ENCODE data around the gene MAP3K5. TPM values are rescaled to one million over a fixed set of nuclear protein-coding genes. Genes with fewer than 3 reads are reported as not detected.

MAP3K5 gene
- polyA plus RNA-seq, 2 donors = 5.2 to 5.6 TPM

GRCh38 chr6:136635615-136636014, 156.7 kb downstream of the MAP3K5 start:
- 96 to 99% methylated on average over 4 of the region's 4 CpGs for WGBS, 2 donors

GRCh38 chr6:136633355-136633754, 158.9 kb downstream of the MAP3K5 start:
- 72 to 83% methylated on average over 1 of the region's 1 CpG for WGBS, 2 donors
- Histone ChIP-seq H3K36me3 (ENCODE audit: control insufficient read depth in 2 of 2, insufficient read depth in 2 of 2, low read length in 1 of 2) (peaks cover 3 to 10% of the 10 kb centered on the region in 2 donors), H3K4me1 (ENCODE audit: control insufficient read depth in 2 of 2, insufficient read depth in 2 of 2, low read length in 1 of 2) (no peaks in the 10 kb centered on the region), H3K27me3 (ENCODE audit: control insufficient read depth in 1 of 2, insufficient read depth in 2 of 2, low read length in 2 of 2) (no peaks in the 10 kb centered on the region), H3K9me3 (ENCODE audit: control insufficient read depth in 2 of 2, insufficient read depth in 1 of 2, low read depth in 1 of 2, low read length in 1 of 2) (no peaks in the 10 kb centered on the region), H3K4me3 (ENCODE audit: low read depth in 1 of 2, low read length in 2 of 2) (no peak overlapping the region), H3K27ac (ENCODE audit: low read depth in 2 of 2, low read length in 1 of 2) (no peak overlapping the region)

More at GRCh38 chr6:136635615-136636014, 156.7 kb downstream of the MAP3K5 start:
- peaks cover 3 to 10% of the 10 kb centered on the region in 2 donors for H3K36me3 ChIP-seq (ENCODE audit: control insufficient read depth in 2 of 2, insufficient read depth in 2 of 2, low read length in 1 of 2)
- no peaks in the 10 kb centered on the region for H3K27me3 ChIP-seq (ENCODE audit: control insufficient read depth in 1 of 2, insufficient read depth in 2 of 2, low read length in 2 of 2)
- no peak overlapping the region for H3K4me3 ChIP-seq (ENCODE audit: low read depth in 1 of 2, low read length in 2 of 2)
- no peak overlapping the region for H3K27ac ChIP-seq (ENCODE audit: low read depth in 2 of 2, low read length in 1 of 2)
- no peaks in the 10 kb centered on the region for H3K9me3 ChIP-seq (ENCODE audit: control insufficient read depth in 2 of 2, insufficient read depth in 1 of 2, low read depth in 1 of 2, low read length in 1 of 2)
- H3K4me1 ChIP-seq (ENCODE audit: control insufficient read depth in 2 of 2, insufficient read depth in 2 of 2, low read length in 1 of 2) = no peaks in the 10 kb centered on the region

- no peaks in the 10 kb centered on the region for H3K9me3 ChIP-seq (ENCODE audit: control insufficient read depth in 2 of 2, insufficient read depth in 1 of 2, low read depth in 1 of 2, low read length in 1 of 2)
- 77 to 83% methylated on average over 5 of the region's 5 CpGs for WGBS, 2 donors
- H3K27ac ChIP-seq (ENCODE audit: low read depth in 2 of 2, low read length in 1 of 2) = no peak overlapping the region
Measured at GRCh38 chr6:136628996-136629395, 163.3 kb downstream of the MAP3K5 start.

GRCh38 chr6:136627191-136627590, 165.1 kb downstream of the MAP3K5 start:
- H3K4me3 ChIP-seq (ENCODE audit: low read depth in 1 of 2, low read length in 2 of 2) = no peak overlapping the region
- 88 to 96% methylated on average over 5 of the region's 5 CpGs for WGBS, 2 donors
- H3K36me3 ChIP-seq (ENCODE audit: control insufficient read depth in 2 of 2, insufficient read depth in 2 of 2, low read length in 1 of 2) = peaks cover 2 to 4% of the 10 kb centered on the region in 2 donors
- H3K27me3 ChIP-seq (ENCODE audit: control insufficient read depth in 1 of 2, insufficient read depth in 2 of 2, low read length in 2 of 2) = no peaks in the 10 kb centered on the region
- no peaks in the 10 kb centered on the region for H3K9me3 ChIP-seq (ENCODE audit: control insufficient read depth in 2 of 2, insufficient read depth in 1 of 2, low read depth in 1 of 2, low read length in 1 of 2)
- H3K4me1 ChIP-seq (ENCODE audit: control insufficient read depth in 2 of 2, insufficient read depth in 2 of 2, low read length in 1 of 2) = no peaks in the 10 kb centered on the region
- H3K27ac ChIP-seq (ENCODE audit: low read depth in 2 of 2, low read length in 1 of 2) = no peak overlapping the region

More at GRCh38 chr6:136628996-136629395, 163.3 kb downstream of the MAP3K5 start:
- Histone ChIP-seq H3K27me3 (ENCODE audit: control insufficient read depth in 1 of 2, insufficient read depth in 2 of 2, low read length in 2 of 2) (no peaks in the 10 kb centered on the region), H3K4me1 (ENCODE audit: control insufficient read depth in 2 of 2, insufficient read depth in 2 of 2, low read length in 1 of 2) (no peaks in the 10 kb centered on the region), H3K4me3 (ENCODE audit: low read depth in 1 of 2, low read length in 2 of 2) (no peak overlapping the region), H3K36me3 (ENCODE audit: control insufficient read depth in 2 of 2, insufficient read depth in 2 of 2, low read length in 1 of 2) (peaks cover 2 to 3% of the 10 kb centered on the region in 2 donors)

GRCh38 chr6:136625293-136625692, 167.0 kb downstream of the MAP3K5 start:
- Histone ChIP-seq H3K36me3 (ENCODE audit: control insufficient read depth in 2 of 2, insufficient read depth in 2 of 2, low read length in 1 of 2) (peaks cover 0 to 6% of the 10 kb centered on the region in 2 donors), H3K4me3 (ENCODE audit: low read depth in 1 of 2, low read length in 2 of 2) (no peak overlapping the region), H3K9me3 (ENCODE audit: control insufficient read depth in 2 of 2, insufficient read depth in 1 of 2, low read depth in 1 of 2, low read length in 1 of 2) (no peaks in the 10 kb centered on the region), H3K27me3 (ENCODE audit: control insufficient read depth in 1 of 2, insufficient read depth in 2 of 2, low read length in 2 of 2) (no peaks in the 10 kb centered on the region), H3K4me1 (ENCODE audit: control insufficient read depth in 2 of 2, insufficient read depth in 2 of 2, low read length in 1 of 2) (no peaks in the 10 kb centered on the region), H3K27ac (ENCODE audit: low read depth in 2 of 2, low read length in 1 of 2) (no peak overlapping the region)
- 86 to 87% methylated on average over 1 of the region's 1 CpG for WGBS, 2 donors

GRCh38 chr6:136624347-136624746, 167.9 kb downstream of the MAP3K5 start:
- no peaks in the 10 kb centered on the region for H3K9me3 ChIP-seq (ENCODE audit: control insufficient read depth in 2 of 2, insufficient read depth in 1 of 2, low read depth in 1 of 2, low read length in 1 of 2)
- no peaks in the 10 kb centered on the region for H3K4me1 ChIP-seq (ENCODE audit: control insufficient read depth in 2 of 2, insufficient read depth in 2 of 2, low read length in 1 of 2)
- peaks cover 0 to 6% of the 10 kb centered on the region in 2 donors for H3K36me3 ChIP-seq (ENCODE audit: control insufficient read depth in 2 of 2, insufficient read depth in 2 of 2, low read length in 1 of 2)
- no peaks in the 10 kb centered on the region for H3K27me3 ChIP-seq (ENCODE audit: control insufficient read depth in 1 of 2, insufficient read depth in 2 of 2, low read length in 2 of 2)
- no peak overlapping the region for H3K27ac ChIP-seq (ENCODE audit: low read depth in 2 of 2, low read length in 1 of 2)
- no peak overlapping the region for H3K4me3 ChIP-seq (ENCODE audit: low read depth in 1 of 2, low read length in 2 of 2)

- no peak overlapping the region for H3K4me3 ChIP-seq (ENCODE audit: low read depth in 1 of 2, low read length in 2 of 2)
- 87 to 88% methylated on average over 2 of the region's 2 CpGs for WGBS, 2 donors
- peaks cover 2% of the 10 kb centered on the region in 2 donors for H3K36me3 ChIP-seq (ENCODE audit: control insufficient read depth in 2 of 2, insufficient read depth in 2 of 2, low read length in 1 of 2)
- no peaks in the 10 kb centered on the region for H3K27me3 ChIP-seq (ENCODE audit: control insufficient read depth in 1 of 2, insufficient read depth in 2 of 2, low read length in 2 of 2)
- no peaks in the 10 kb centered on the region for H3K4me1 ChIP-seq (ENCODE audit: control insufficient read depth in 2 of 2, insufficient read depth in 2 of 2, low read length in 1 of 2)
- H3K27ac ChIP-seq (ENCODE audit: low read depth in 2 of 2, low read length in 1 of 2) = no peak overlapping the region
- no peaks in the 10 kb centered on the region for H3K9me3 ChIP-seq (ENCODE audit: control insufficient read depth in 2 of 2, insufficient read depth in 1 of 2, low read depth in 1 of 2, low read length in 1 of 2)
Measured at GRCh38 chr6:136618086-136618485, 174.2 kb downstream of the MAP3K5 start.

- Histone ChIP-seq H3K4me1 (ENCODE audit: control insufficient read depth in 2 of 2, insufficient read depth in 2 of 2, low read length in 1 of 2) (no peaks in the 10 kb centered on the region), H3K4me3 (ENCODE audit: low read depth in 1 of 2, low read length in 2 of 2) (no peak overlapping the region), H3K36me3 (ENCODE audit: control insufficient read depth in 2 of 2, insufficient read depth in 2 of 2, low read length in 1 of 2) (peaks cover 0 to 2% of the 10 kb centered on the region in 2 donors), H3K27me3 (ENCODE audit: control insufficient read depth in 1 of 2, insufficient read depth in 2 of 2, low read length in 2 of 2) (no peaks in the 10 kb centered on the region), H3K27ac (ENCODE audit: low read depth in 2 of 2, low read length in 1 of 2) (no peak overlapping the region), H3K9me3 (ENCODE audit: control insufficient read depth in 2 of 2, insufficient read depth in 1 of 2, low read depth in 1 of 2, low read length in 1 of 2) (no peaks in the 10 kb centered on the region)
- WGBS, 2 donors = 92 to 97% methylated on average over 3 of the region's 3 CpGs
Measured at GRCh38 chr6:136616527-136616926, 175.8 kb downstream of the MAP3K5 start.

GRCh38 chr6:136614994-136615393, 177.3 kb downstream of the MAP3K5 start:
- Histone ChIP-seq H3K4me3 (ENCODE audit: low read depth in 1 of 2, low read length in 2 of 2) (no peak overlapping the region), H3K4me1 (ENCODE audit: control insufficient read depth in 2 of 2, insufficient read depth in 2 of 2, low read length in 1 of 2) (no peaks in the 10 kb centered on the region), H3K27ac (ENCODE audit: low read depth in 2 of 2, low read length in 1 of 2) (no peak overlapping the region), H3K9me3 (ENCODE audit: control insufficient read depth in 2 of 2, insufficient read depth in 1 of 2, low read depth in 1 of 2, low read length in 1 of 2) (no peaks in the 10 kb centered on the region), H3K36me3 (ENCODE audit: control insufficient read depth in 2 of 2, insufficient read depth in 2 of 2, low read length in 1 of 2) (peaks cover 0 to 2% of the 10 kb centered on the region in 2 donors), H3K27me3 (ENCODE audit: control insufficient read depth in 1 of 2, insufficient read depth in 2 of 2, low read length in 2 of 2) (no peaks in the 10 kb centered on the region)
- WGBS, 2 donors = 81 to 86% methylated on average over 2 of the region's 2 CpGs

GRCh38 chr6:136614350-136614749, 177.9 kb downstream of the MAP3K5 start:
- H3K9me3 ChIP-seq (ENCODE audit: control insufficient read depth in 2 of 2, insufficient read depth in 1 of 2, low read depth in 1 of 2, low read length in 1 of 2) = no peaks in the 10 kb centered on the region
- no peak overlapping the region for H3K4me3 ChIP-seq (ENCODE audit: low read depth in 1 of 2, low read length in 2 of 2)
- peaks cover 0 to 2% of the 10 kb centered on the region in 2 donors for H3K36me3 ChIP-seq (ENCODE audit: control insufficient read depth in 2 of 2, insufficient read depth in 2 of 2, low read length in 1 of 2)
- H3K27me3 ChIP-seq (ENCODE audit: control insufficient read depth in 1 of 2, insufficient read depth in 2 of 2, low read length in 2 of 2) = no peaks in the 10 kb centered on the region
- WGBS, 2 donors = 96% methylated on average over 1 of the region's 1 CpG
- H3K4me1 ChIP-seq (ENCODE audit: control insufficient read depth in 2 of 2, insufficient read depth in 2 of 2, low read length in 1 of 2) = peaks cover 0 to 3% of the 10 kb centered on the region in 2 donors
- no peak overlapping the region for H3K27ac ChIP-seq (ENCODE audit: low read depth in 2 of 2, low read length in 1 of 2)

All from esophagus (tissue), 2 donors.